ENCODE measurements around the gene GRIK4.

GRCh38 chr11:120786206-120786735 is 274.7 kb downstream of the GRIK4 start:
- TF ChIP-seq GATA2 (IDR thresholded peaks at IDR 0.05; ENCODE audit: low read depth, low read length) (no peak), GATA3 (IDR thresholded peaks at IDR 0.05; ENCODE audit: low read depth, low read length) (no peak)
